HEK293 (cell line): ENCODE results near the gene FSTL3.

Source experiments
- CTCF ChIP-seq: fragments of 450-650 bp; formaldehyde crosslinking; IDR thresholded peaks from 2 replicates; pipeline ENCODE4 v1.5.1; 2016; ENCODE audit warnings: missing biosample characterization, missing genetic modification characterization
- KLF17 ChIP-seq: fragments of 450-650 bp; formaldehyde crosslinking; IDR thresholded peaks from 2 replicates; pipeline ENCODE4 v1.5.1; 2016; ENCODE audit warnings: missing biosample characterization, missing genetic modification characterization
- REST ChIP-seq: fragments of 450-650 bp; formaldehyde crosslinking; IDR thresholded peaks from 2 replicates; pipeline ENCODE4 v1.5.1; 2016; ENCODE audit warnings: missing biosample characterization, missing genetic modification characterization
- ZNF274 ChIP-seq, 2 experiments: fragments of 200-500 bp in 1 of 2; fragments of 450-650 bp in 1 of 2; sonication (Bioruptor generic) in 1 of 2; formaldehyde crosslinking in 1 of 2; IDR thresholded peaks; 2 replicates each; pipeline versions ENCODE4 v1.5.1 to v1.6.1; 2014 to 2016; ENCODE audit warnings: borderline replicate concordance in 1 of 2, inconsistent platforms in 1 of 2, low read length in 1 of 2, missing biosample characterization in 1 of 2, missing genetic modification characterization in 1 of 2
- ZNF548 ChIP-seq: fragments of 450-650 bp; formaldehyde crosslinking; IDR thresholded peaks from 2 replicates; pipeline ENCODE4 v1.5.1; 2016; ENCODE audit warnings: missing biosample characterization, missing genetic modification characterization
- TF ChIP-seq, protein P1 (sequence below): fragments of 450-650 bp; formaldehyde crosslinking; IDR thresholded peaks from 2 replicates; pipeline ENCODE4 v1.5.1; 2016; ENCODE audit warnings: missing biosample characterization, missing genetic modification characterization

GRCh38 chr19:645912-646778 lies 30.0 kb upstream of the FSTL3 start:
- no peak for TF ChIP-seq CTCF
- no peak for TF ChIP-seq ZNF274 (IDR thresholded peaks at IDR 0.05; ENCODE audit: low read length)
- no peak for TF ChIP-seq ZNF274 (tag by site-specific recombination; IDR thresholded peaks at IDR 0.05; ENCODE audit: borderline replicate concordance)
- TF ChIP-seq KLF17: no peak
- TF ChIP-seq, protein P1, sequence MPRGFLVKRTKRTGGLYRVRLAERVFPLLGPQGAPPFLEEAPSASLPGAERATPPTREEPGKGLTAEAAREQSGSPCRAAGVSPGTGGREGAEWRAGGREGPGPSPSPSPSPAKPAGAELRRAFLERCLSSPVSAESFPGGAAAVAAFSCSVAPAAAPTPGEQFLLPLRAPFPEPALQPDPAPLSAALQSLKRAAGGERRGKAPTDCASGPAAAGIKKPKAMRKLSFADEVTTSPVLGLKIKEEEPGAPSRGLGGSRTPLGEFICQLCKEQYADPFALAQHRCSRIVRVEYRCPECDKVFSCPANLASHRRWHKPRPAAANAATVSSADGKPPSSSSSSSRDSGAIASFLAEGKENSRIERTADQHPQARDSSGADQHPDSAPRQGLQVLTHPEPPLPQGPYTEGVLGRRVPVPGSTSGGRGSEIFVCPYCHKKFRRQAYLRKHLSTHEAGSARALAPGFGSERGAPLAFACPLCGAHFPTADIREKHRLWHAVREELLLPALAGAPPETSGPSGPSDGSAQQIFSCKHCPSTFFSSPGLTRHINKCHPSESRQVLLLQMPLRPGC (tag by site-specific recombination): no peak
- TF ChIP-seq REST: no peak
- no peak for TF ChIP-seq ZNF548 (tag by site-specific recombination)
